Measurements from ENCODE around the gene HDAC10.

GRCh38 chr22:50286701-50287318, 35.7 kb upstream of the HDAC10 start:
- no peak for TF ChIP-seq EZH2 (IDR thresholded peaks at IDR 0.05; ENCODE audit: borderline replicate concordance, control insufficient read depth, low read depth, low read length)
- TF ChIP-seq FOXM1 (IDR thresholded peaks at IDR 0.05; ENCODE audit: low read depth, low read length) = no peak
- TF ChIP-seq HDGF (IDR thresholded peaks at IDR 0.05) = no peak

All from GM12878 (cell line).